HG03135 (cell line): Measurements from ENCODE around the gene TRIM15.
"Not testable (repeated sequence)": the region's sequence is repeated elsewhere in the genome, so short reads cannot be mapped to it uniquely, and the experiment has no call there.

Experiments
- ATAC-seq: cut with Tn5 transposase; IDR thresholded peaks from one replicate; pipeline ENCODE4 v1.9.1; 2021; ENCODE audit warnings: mild to moderate bottlenecking, moderate library complexity; ENCODE audit not compliant: unreplicated experiment

Gene TRIM15

DNA sequence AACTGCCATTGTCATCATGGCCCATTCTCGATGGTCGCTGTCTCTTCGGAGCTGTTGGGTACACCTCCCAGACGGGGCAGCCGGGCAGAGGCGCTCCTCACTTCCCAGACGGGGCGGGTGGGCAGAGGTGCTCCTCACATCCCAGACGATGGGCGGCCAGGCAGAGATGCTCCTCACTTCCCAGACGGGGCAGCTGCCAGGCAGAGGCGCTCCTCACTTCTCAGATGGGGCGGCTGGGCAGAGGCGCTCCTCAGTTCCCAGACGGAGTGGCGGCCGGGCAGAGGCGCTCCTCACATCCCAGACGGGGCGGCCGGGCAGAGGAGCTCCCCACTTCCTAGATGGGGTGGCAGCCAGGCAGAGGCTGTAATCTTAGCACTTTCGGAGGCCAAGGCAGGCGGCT is 58.6 kb downstream of the TRIM15 start:
- not testable (repeated sequence) for ATAC-seq
